ENCODE data around the gene PSMF1.

GRCh38 chr20:1171461-1172093, 53.2 kb downstream of the PSMF1 start:
- no peak for TF ChIP-seq ELK1 (IDR thresholded peaks at IDR 0.05; ENCODE audit: borderline replicate concordance, low read depth, low read length)
- TF ChIP-seq RFX5 (IDR thresholded peaks at IDR 0.05; ENCODE audit: low read depth, low read length) = no peak
- TF ChIP-seq CTCF (conservative IDR thresholded peaks at IDR 0.05; ENCODE audit: low read depth, low read length) = no peak
- no peak for TF ChIP-seq RCOR1 (IDR thresholded peaks at IDR 0.05; ENCODE audit: insufficient replicate concordance, low read length)
- no peak for TF ChIP-seq POLR2A (IDR thresholded peaks at IDR 0.05; ENCODE audit: low read depth, low read length)

Data from IMR-90 (cell line).